GM23338 (cell line): ENCODE data around the gene NMD3. TPM values are rescaled to one million over a fixed set of nuclear protein-coding genes. Genes with fewer than 3 reads are reported as not detected.

Source experiments
- ATAC-seq: fragments of 200-7000 bp; cut with Tn5 transposase; 3 replicates; pipeline ENCODE4 v1.9.1; 2020
- DNase-seq: peaks from one replicate; pipeline ENCODE4 v3.0.0-alpha.2; 2015; ENCODE audit warnings: low spot score
- H2AFZ ChIP-seq: fragments of 200-600 bp; sonication (generic); 2 replicates; pipeline ENCODE4 v1.8.0; 2016; ENCODE audit warnings: antibody characterized with exemption, mild to moderate bottlenecking, moderate library complexity
- H3F3A ChIP-seq: fragments of 200-600 bp; sonication (generic); replicated peaks from 2 replicates; pipeline ENCODE4 v1.8.0; 2017; ENCODE audit warnings: antibody characterized with exemption, mixed run types, low read depth
- H3K27ac ChIP-seq: fragments of 200-600 bp; sonication (generic); 2 replicates; pipeline ENCODE4 v1.6.1; 2016; ENCODE audit warnings: low read depth
- H3K27me3 ChIP-seq: fragments of 200-600 bp; sonication (generic); 2 replicates; pipeline ENCODE4 v1.8.0; 2016; ENCODE audit warnings: mild to moderate bottlenecking, mixed run types, moderate library complexity; ENCODE audit not compliant: insufficient read depth
- H3K36me3 ChIP-seq: fragments of 200-600 bp; sonication (generic); 2 replicates; pipeline ENCODE4 v1.8.0; 2016; ENCODE audit warnings: mild to moderate bottlenecking; ENCODE audit not compliant: insufficient read depth
- H3K4me1 ChIP-seq: fragments of 200-600 bp; sonication (generic); 2 replicates; pipeline ENCODE4 v1.8.0; 2016; ENCODE audit warnings: mild to moderate bottlenecking, moderate library complexity; ENCODE audit not compliant: insufficient read depth
- H3K4me2 ChIP-seq: fragments of 200-600 bp; sonication (generic); 2 replicates; pipeline ENCODE4 v1.7.1; 2017; ENCODE audit warnings: mixed run types
- H3K4me3 ChIP-seq: fragments of 200-600 bp; sonication (generic); 2 replicates; pipeline ENCODE4 v1.6.1; 2016; ENCODE audit warnings: mixed run types
- H3K79me2 ChIP-seq: fragments of 200-600 bp; sonication (generic); replicated peaks from 2 replicates; pipeline ENCODE4 v1.8.0; 2017; ENCODE audit warnings: mild to moderate bottlenecking; ENCODE audit not compliant: insufficient read depth
- H3K9me2 ChIP-seq: fragments of 200-600 bp; sonication (generic); 2 replicates; pipeline ENCODE4 v1.8.0; 2017; ENCODE audit not compliant: insufficient read depth
- H4K20me1 ChIP-seq: fragments of 200-600 bp; sonication (generic); replicated peaks from 2 replicates; pipeline ENCODE4 v1.8.0; 2017; ENCODE audit warnings: mild to moderate bottlenecking; ENCODE audit not compliant: insufficient read depth
- H3K27ac Mint-ChIP-seq: 2 replicates; pipeline ENCODE4 v1.8.0; 2020; ENCODE audit warnings: inconsistent platforms, mild to moderate bottlenecking, moderate library complexity, mixed read lengths
- H3K27me3 Mint-ChIP-seq: 3 replicates; pipeline ENCODE4 v1.8.0; 2022; ENCODE audit warnings: low read depth, mild to moderate bottlenecking, moderate library complexity, mixed read lengths, inconsistent platforms; ENCODE audit not compliant: insufficient read depth, poor library complexity
- H3K36me3 Mint-ChIP-seq: 3 replicates; pipeline ENCODE4 v1.8.0; 2021; ENCODE audit warnings: low read depth, mild to moderate bottlenecking, inconsistent platforms, moderate library complexity, mixed read lengths
- H3K4me1 Mint-ChIP-seq: 3 replicates; pipeline ENCODE4 v1.8.0; 2020; ENCODE audit warnings: mild to moderate bottlenecking, inconsistent platforms, mixed read lengths
- H3K4me3 Mint-ChIP-seq: 3 replicates; pipeline ENCODE4 v1.8.0; 2021; ENCODE audit warnings: moderate library complexity, mild to moderate bottlenecking, inconsistent platforms, mixed read lengths
- H3K9me3 Mint-ChIP-seq: 3 replicates; pipeline ENCODE4 v1.8.0; 2020; ENCODE audit warnings: moderate library complexity, mild to moderate bottlenecking, inconsistent platforms, mixed read lengths
- EZH2phosphoT487 ChIP-seq: fragments of 200-600 bp; sonication (generic); IDR thresholded peaks from one replicate; pipeline ENCODE4 v1.8.1; 2018; ENCODE audit warnings: antibody characterized with exemption; ENCODE audit not compliant: unreplicated experiment
- JUNB ChIP-seq: IDR thresholded peaks from one replicate; pipeline ENCODE4 v1.6.1; 2016; ENCODE audit warnings: antibody characterized with exemption; ENCODE audit not compliant: unreplicated experiment
- NANOG ChIP-seq: IDR thresholded peaks from 2 replicates; pipeline ENCODE4 v1.6.1; 2016; ENCODE audit warnings: antibody characterized with exemption, borderline replicate concordance
- REST ChIP-seq: IDR thresholded peaks from one replicate; pipeline ENCODE4 v1.6.1; 2018; ENCODE audit warnings: antibody characterized with exemption; ENCODE audit not compliant: unreplicated experiment
- STAT1 ChIP-seq: IDR thresholded peaks from one replicate; pipeline ENCODE4 v1.6.1; 2016; ENCODE audit warnings: antibody characterized with exemption; ENCODE audit not compliant: unreplicated experiment
- ZNF114 ChIP-seq: fragments of 250-450 bp; sonication (Bioruptor Pico); IDR thresholded peaks from 2 replicates; pipeline ENCODE4 v1.5.0; 2020; ENCODE audit warnings: mild to moderate bottlenecking, moderate library complexity
- ZNF331 ChIP-seq: fragments of 250-450 bp; sonication (Bioruptor Pico); IDR thresholded peaks from 2 replicates; pipeline ENCODE4 v1.5.0; 2020; ENCODE audit warnings: low read depth, mild to moderate bottlenecking, moderate library complexity
- ZNF462 ChIP-seq: fragments of 250-450 bp; sonication (Bioruptor Pico); IDR thresholded peaks from 2 replicates; pipeline ENCODE4 v1.5.0; 2020; ENCODE audit warnings: mild to moderate bottlenecking, moderate library complexity
- polyA plus RNA-seq: library from polyadenylated mRNA; unstranded; fragments of >200 nt; fragmentation: Nextera tagmentation; extraction: Ambion mirVana; gene quantifications from 2 replicates; pipeline ENCODE4 v1.2.1, GENCODE V29; 2016
- total RNA-seq: library from RNA; depleted of rRNA; stranded (reverse); fragments of >200 nt; shearing (Covaris generic); gene quantifications from 2 replicates; pipeline ENCODE4 v1.2.3, GENCODE V29; 2014
- TF ChIP-seq, protein P1 (sequence below): IDR thresholded peaks from 2 replicates; pipeline ENCODE4 v1.6.1; 2016; ENCODE audit warnings: antibody characterized with exemption

The NMD3 gene
- total and polyA plus RNA-seq, 2 experiments from 2014 or later: 27.3 to 67.4 TPM

DNA sequence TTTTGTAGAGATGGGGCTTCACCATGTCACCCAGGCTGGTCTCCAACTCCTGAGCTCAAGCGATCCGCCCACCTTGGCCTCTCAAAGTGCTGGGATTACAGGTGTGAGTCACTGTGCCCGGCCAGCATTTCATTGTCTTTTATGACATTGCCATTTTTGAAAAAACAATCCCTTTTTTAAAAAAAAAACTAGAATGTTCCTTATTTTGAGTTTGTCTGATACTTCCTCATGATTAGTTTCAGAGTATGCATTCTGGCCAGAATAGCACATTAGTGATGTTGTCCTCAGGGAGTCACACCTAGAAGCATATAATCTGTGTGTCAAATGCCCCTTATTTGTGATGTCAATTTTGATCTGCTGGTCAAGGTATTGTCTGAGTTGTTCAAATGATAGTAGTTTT lies 21.2 kb upstream of the NMD3 start:
- peaks cover 7% of the 10 kb centered on the region for H3K4me1 Mint-ChIP-seq
- H3K9me3 Mint-ChIP-seq: peaks cover 23% of the 10 kb centered on the region
- H3K36me3 ChIP-seq: no peaks in the 10 kb centered on the region
- 0 out of 2 replicates have a peak overlapping the region, but pooled peaks have one; percentile 83 for H2AFZ ChIP-seq
- H3K27me3 Mint-ChIP-seq: no peaks in the 10 kb centered on the region
- DNase-seq (no peak), ATAC-seq (no peak)
- no peaks in the 10 kb centered on the region for H3F3A ChIP-seq
- no peaks in the 10 kb centered on the region for H3K79me2 ChIP-seq
- peaks cover 5% of the 10 kb centered on the region; the same call in 1 of the 2 replicates for H3K9me2 ChIP-seq
- no peaks in the 10 kb centered on the region for H3K27me3 ChIP-seq
- H3K4me2 ChIP-seq: no peak overlapping the region
- TF ChIP-seq ZNF114 (no peak), STAT1 (no peak), REST (no peak)
- H4K20me1 ChIP-seq: no peaks in the 10 kb centered on the region
- no peak overlapping the region for H3K4me3 ChIP-seq
- no peak overlapping the region for H3K4me3 Mint-ChIP-seq
- peaks cover 7% of the 10 kb centered on the region; the same call in 1 of the 2 replicates for H3K4me1 ChIP-seq
- no peak overlapping the region for H3K27ac ChIP-seq
- H3K27ac Mint-ChIP-seq: no peak overlapping the region
- H3K36me3 Mint-ChIP-seq: peaks cover 21% of the 10 kb centered on the region; the same call in 2 of the 3 replicates

- no peak overlapping the region for H3K4me3 Mint-ChIP-seq
- Histone ChIP-seq H3K79me2 (no peaks in the 10 kb centered on the region), H3K4me1 (peaks cover 7% of the 10 kb centered on the region; the same call in 1 of the 2 replicates), H3K36me3 (no peaks in the 10 kb centered on the region), H3F3A (no peaks in the 10 kb centered on the region), H3K4me2 (no peak overlapping the region), H3K9me2 (no peaks in the 10 kb centered on the region), H3K27me3 (no peaks in the 10 kb centered on the region), H3K27ac (no peak overlapping the region), H3K4me3 (no peak overlapping the region), H2AFZ (no peak overlapping the region), H4K20me1 (no peaks in the 10 kb centered on the region)
- H3K36me3 Mint-ChIP-seq: no peaks in the 10 kb centered on the region
- H3K4me1 Mint-ChIP-seq: peaks cover 11% of the 10 kb centered on the region
- ATAC-seq: no peak
- H3K9me3 Mint-ChIP-seq: no peaks in the 10 kb centered on the region
- no peak overlapping the region for H3K27ac Mint-ChIP-seq
- no peaks in the 10 kb centered on the region for H3K27me3 Mint-ChIP-seq
- DNase-seq: no peak
- TF ChIP-seq ZNF331 (CRISPR knock-in tag) (no peak), EZH2phosphoT487 (no peak), NANOG (no peak), ZNF462 (no peak), JUNB (no peak)
- TF ChIP-seq, protein P1, sequence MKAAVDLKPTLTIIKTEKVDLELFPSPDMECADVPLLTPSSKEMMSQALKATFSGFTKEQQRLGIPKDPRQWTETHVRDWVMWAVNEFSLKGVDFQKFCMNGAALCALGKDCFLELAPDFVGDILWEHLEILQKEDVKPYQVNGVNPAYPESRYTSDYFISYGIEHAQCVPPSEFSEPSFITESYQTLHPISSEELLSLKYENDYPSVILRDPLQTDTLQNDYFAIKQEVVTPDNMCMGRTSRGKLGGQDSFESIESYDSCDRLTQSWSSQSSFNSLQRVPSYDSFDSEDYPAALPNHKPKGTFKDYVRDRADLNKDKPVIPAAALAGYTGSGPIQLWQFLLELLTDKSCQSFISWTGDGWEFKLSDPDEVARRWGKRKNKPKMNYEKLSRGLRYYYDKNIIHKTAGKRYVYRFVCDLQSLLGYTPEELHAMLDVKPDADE: no peak
These were observed 17.5 kb upstream of the NMD3 start for GRCh38 chr3:161203485-161204098.
